Activated gamma-delta T cell treated with Interleukin-2 at 50 U/mL for 16 hours (primary cell): ENCODE measurements around the gene PTPRN2.
"Not testable (repeated sequence)": the region's sequence is repeated elsewhere in the genome, so short reads cannot be mapped to it uniquely, and the experiment has no call there.

ENCODE experiments used
- DNase-seq: peaks from one replicate; pipeline ENCODE4 v3.0.0-alpha.2; 2020

The PTPRN2 gene

GRCh38 chr7:158289231-158289630 is 298.4 kb downstream of the PTPRN2 start:
- DNase-seq: no peak

- DNase-seq: no peak
Measured at GRCh38 chr7:158286210-158286609, 301.4 kb downstream of the PTPRN2 start.

- no peak for DNase-seq
Measured at GRCh38 chr7:158285383-158285770, 302.2 kb downstream of the PTPRN2 start.

- DNase-seq: no peak
Measured at GRCh38 chr7:158284617-158285382, 302.8 kb downstream of the PTPRN2 start.

- no peak for DNase-seq
Measured at GRCh38 chr7:158284121-158284520, 303.5 kb downstream of the PTPRN2 start.

GRCh38 chr7:158283016-158283974 is 304.3 kb downstream of the PTPRN2 start:
- DNase-seq: no peak

- no peak for DNase-seq
Measured at GRCh38 chr7:158282461-158283001, 305.1 kb downstream of the PTPRN2 start.

- no peak for DNase-seq
Measured at GRCh38 chr7:158281441-158281840, 306.2 kb downstream of the PTPRN2 start.

- DNase-seq: no peak
Measured at GRCh38 chr7:158280448-158281144, 307.0 kb downstream of the PTPRN2 start.

- DNase-seq: no peak
Measured at GRCh38 chr7:158279539-158280447, 307.8 kb downstream of the PTPRN2 start.

- DNase-seq: no peak
Measured at GRCh38 chr7:158278745-158279320, 308.8 kb downstream of the PTPRN2 start.

GRCh38 chr7:158277219-158278141 is 310.1 kb downstream of the PTPRN2 start:
- DNase-seq: no peak

GRCh38 chr7:158276414-158277218 is 311.0 kb downstream of the PTPRN2 start:
- no peak for DNase-seq

- no peak for DNase-seq
Measured at GRCh38 chr7:158275711-158276413, 311.8 kb downstream of the PTPRN2 start.

GRCh38 chr7:158274996-158275395 is 312.6 kb downstream of the PTPRN2 start:
- DNase-seq: no peak

- DNase-seq: no peak
Measured at GRCh38 chr7:158274404-158274811, 313.2 kb downstream of the PTPRN2 start.

- not testable (repeated sequence) for DNase-seq
Measured at GRCh38 chr7:158273756-158274342, 313.8 kb downstream of the PTPRN2 start.

- DNase-seq: no peak
Measured at GRCh38 chr7:158273138-158273651, 314.4 kb downstream of the PTPRN2 start.
